ENCODE measurements around the gene ADAMTS20. TPM values are rescaled to one million over a fixed set of nuclear protein-coding genes. Genes with fewer than 3 reads are reported as not detected.

ADAMTS20 gene
- total RNA-seq, 4 donors from 2014 or later, result not detected

GRCh38 chr12:43434614-43435013 is 117.4 kb downstream of the ADAMTS20 start:
- no peaks in the 10 kb centered on the region for H3K36me3 ChIP-seq
- no peak for DNase-seq
- intact Hi-C loops (cut with DNase I; ENCODE audit: low total_unique reads) (no loop called here), in situ Hi-C loops (cut with MboI; ENCODE audit: low pct_ligation_motif_present in 1 of 4, low pct_unique_long_range_greater_than_20kb in 1 of 4, low sequenced_read_pairs in 3 of 4) (loop anchor here in 1 of 4 donors (25.0 kb wide), 1 partner anchor 453 kb away; no protein-coding TSS in a partner anchor)
- no peak overlapping the region for H3K4me3 ChIP-seq
- WGBS, 2 donors (ENCODE audit: low coverage in 1 of 2), result 38 to 61% methylated on average over 2 of the region's 2 CpGs
- H3K9me3 ChIP-seq, result no peaks in the 10 kb centered on the region
- no peaks in the 10 kb centered on the region for H3K4me1 ChIP-seq
- H3K27ac ChIP-seq, result no peak overlapping the region
- H3K27me3 ChIP-seq, result no peaks in the 10 kb centered on the region
- TF ChIP-seq POLR2AphosphoS5 (IDR thresholded peaks at IDR 0.05), result no peak
- TF ChIP-seq EP300 (IDR thresholded peaks at IDR 0.05; ENCODE audit: low read depth), result no peak

- H3K4me1 ChIP-seq, result no peaks in the 10 kb centered on the region
Observed at GRCh38 chr12:43428088-43428600, 123.9 kb downstream of the ADAMTS20 start.

GRCh38 chr12:43425361-43425760 is 126.6 kb downstream of the ADAMTS20 start:
- H3K27ac ChIP-seq, result no peak overlapping the region
- H3K4me3 ChIP-seq, result no peak overlapping the region
- intact Hi-C loops (cut with DNase I; ENCODE audit: low total_unique reads) (no loop called here), in situ Hi-C loops (cut with MboI; ENCODE audit: low pct_ligation_motif_present in 1 of 4, low pct_unique_long_range_greater_than_20kb in 1 of 4, low sequenced_read_pairs in 3 of 4) (loop anchor here in 1 of 4 donors (25.0 kb wide), 1 partner anchor 462 kb away; no protein-coding TSS in a partner anchor)
- no peaks in the 10 kb centered on the region for H3K4me1 ChIP-seq
- no peak for DNase-seq
- no peaks in the 10 kb centered on the region for H3K9me3 ChIP-seq
- WGBS, 2 donors (ENCODE audit: low coverage in 1 of 2), result 81 to 96% methylated on average over 3 of the region's 3 CpGs
- TF ChIP-seq POLR2AphosphoS5 (IDR thresholded peaks at IDR 0.05) (no peak), POLR2A (IDR thresholded peaks at IDR 0.05) (no peak), CTCF (IDR thresholded peaks at IDR 0.05) (no peak), EP300 (IDR thresholded peaks at IDR 0.05; ENCODE audit: low read depth) (no peak)
- no peaks in the 10 kb centered on the region for H3K27me3 ChIP-seq
- H3K36me3 ChIP-seq, result no peaks in the 10 kb centered on the region

More at GRCh38 chr12:43428088-43428600, 123.9 kb downstream of the ADAMTS20 start:
- DNase-seq, result no peak
- Histone ChIP-seq H3K27ac (no peak overlapping the region), H3K27me3 (no peaks in the 10 kb centered on the region), H3K9me3 (no peaks in the 10 kb centered on the region), H3K4me3 (no peak overlapping the region), H3K36me3 (no peaks in the 10 kb centered on the region)
- in situ Hi-C loops (cut with MboI; ENCODE audit: low pct_ligation_motif_present in 1 of 4, low pct_unique_long_range_greater_than_20kb in 1 of 4, low sequenced_read_pairs in 3 of 4) (loop anchor here in 1 of 4 donors (25.0 kb wide), 1 partner anchor 459 kb away; no protein-coding TSS in a partner anchor), intact Hi-C loops (cut with DNase I; ENCODE audit: low total_unique reads) (no loop called here)
- TF ChIP-seq POLR2AphosphoS5 (IDR thresholded peaks at IDR 0.05), result no peak
- TF ChIP-seq CTCF (IDR thresholded peaks at IDR 0.05), result no peak
- TF ChIP-seq POLR2A (IDR thresholded peaks at IDR 0.05), result no peak
- TF ChIP-seq EP300 (IDR thresholded peaks at IDR 0.05; ENCODE audit: low read depth), result no peak
- WGBS, 2 donors (ENCODE audit: low coverage in 1 of 2), result 69 to 70% methylated on average over 5 of the region's 5 CpGs

GRCh38 chr12:43416981-43417380 is 135.0 kb downstream of the ADAMTS20 start:
- intact Hi-C loops (cut with DNase I; ENCODE audit: low total_unique reads), result no loop called here
- no peaks in the 10 kb centered on the region for H3K9me3 ChIP-seq
- no peaks in the 10 kb centered on the region for H3K27me3 ChIP-seq
- H3K4me1 ChIP-seq, result no peaks in the 10 kb centered on the region
- no peak overlapping the region for H3K4me3 ChIP-seq
- no peaks in the 10 kb centered on the region for H3K36me3 ChIP-seq
- TF ChIP-seq CTCF (IDR thresholded peaks at IDR 0.05) (no peak), POLR2A (IDR thresholded peaks at IDR 0.05) (no peak), POLR2AphosphoS5 (IDR thresholded peaks at IDR 0.05) (no peak), EP300 (IDR thresholded peaks at IDR 0.05; ENCODE audit: low read depth) (no peak)
- no peak for DNase-seq
- H3K27ac ChIP-seq, result no peak overlapping the region
- in situ Hi-C loops (cut with MboI; ENCODE audit: low pct_ligation_motif_present in 1 of 4, low pct_unique_long_range_greater_than_20kb in 1 of 4, low sequenced_read_pairs in 3 of 4), result no loop called here
